Endothelial cell (in vitro differentiated cells): ENCODE data around the gene TCFL5. TPM values are rescaled to one million over a fixed set of nuclear protein-coding genes. Genes with fewer than 3 reads are reported as not detected.

Experiments
- DNase-seq: peaks from one replicate; pipeline ENCODE4 v3.0.0; 2021; ENCODE audit warnings: low spot score
- H3K27ac Mint-ChIP-seq: one replicate; pipeline ENCODE4 v1.8.0; 2021; ENCODE audit warnings: mixed read lengths, inconsistent platforms; ENCODE audit not compliant: unreplicated experiment
- H3K27me3 Mint-ChIP-seq: one replicate; pipeline ENCODE4 v1.8.0; 2021; ENCODE audit warnings: mild to moderate bottlenecking, moderate library complexity, mixed read lengths, inconsistent platforms; ENCODE audit not compliant: unreplicated experiment
- H3K36me3 Mint-ChIP-seq: one replicate; pipeline ENCODE4 v1.8.0; 2021; ENCODE audit warnings: mild to moderate bottlenecking, low read depth, mixed read lengths, inconsistent platforms; ENCODE audit not compliant: unreplicated experiment
- H3K4me1 Mint-ChIP-seq: one replicate; pipeline ENCODE4 v1.8.0; 2021; ENCODE audit warnings: mild to moderate bottlenecking, mixed read lengths, inconsistent platforms; ENCODE audit not compliant: unreplicated experiment
- H3K4me3 Mint-ChIP-seq: one replicate; pipeline ENCODE4 v1.8.0; 2021; ENCODE audit warnings: mild to moderate bottlenecking, mixed read lengths, inconsistent platforms; ENCODE audit not compliant: unreplicated experiment
- H3K9me3 Mint-ChIP-seq: one replicate; pipeline ENCODE4 v1.8.0; 2021; ENCODE audit warnings: mixed read lengths, inconsistent platforms; ENCODE audit not compliant: unreplicated experiment
- CTCF ChIP-seq: fragments of 200-600 bp; sonication (generic); IDR thresholded peaks from one replicate; pipeline ENCODE4 v1.5.0; 2021; ENCODE audit warnings: antibody characterized with exemption; ENCODE audit not compliant: unreplicated experiment
- total RNA-seq: library from RNA; stranded (reverse); fragmentation: NEBNext Ultra II Directional; extraction: Animal tissue kit (Norgen Biotek cat#: 25700); gene quantifications from one replicate; pipeline ENCODE4 v1.2.1, GENCODE V29; 2021; ENCODE audit not compliant: unreplicated experiment

The TCFL5 gene
- total RNA-seq, 1 donor from 2014 or later = 30.9 TPM

GRCh38 chr20:62813588-62813987, 48.0 kb downstream of the TCFL5 start:
- TF ChIP-seq CTCF = no peak
- Mint-ChIP-seq H3K4me3 (no peak overlapping the region), H3K36me3 (no peaks in the 10 kb centered on the region), H3K27me3 (peaks cover 2% of the 10 kb centered on the region), H3K27ac (no peak overlapping the region), H3K9me3 (no peaks in the 10 kb centered on the region), H3K4me1 (no peaks in the 10 kb centered on the region)
- DNase-seq = no peak

- no peak for DNase-seq
- no peaks in the 10 kb centered on the region for H3K9me3 Mint-ChIP-seq
- H3K4me3 Mint-ChIP-seq = no peak overlapping the region
- no peaks in the 10 kb centered on the region for H3K4me1 Mint-ChIP-seq
- H3K27ac Mint-ChIP-seq = no peak overlapping the region
- no peak for TF ChIP-seq CTCF
- H3K27me3 Mint-ChIP-seq = peaks cover 2% of the 10 kb centered on the region
- peaks cover 3% of the 10 kb centered on the region for H3K36me3 Mint-ChIP-seq
Measured at GRCh38 chr20:62812907-62813200, 48.8 kb downstream of the TCFL5 start.

GRCh38 chr20:62812181-62812906, 49.3 kb downstream of the TCFL5 start:
- H3K4me3 Mint-ChIP-seq = no peak overlapping the region
- TF ChIP-seq CTCF = no peak
- no peaks in the 10 kb centered on the region for H3K9me3 Mint-ChIP-seq
- peaks cover 3% of the 10 kb centered on the region for H3K36me3 Mint-ChIP-seq
- H3K4me1 Mint-ChIP-seq = no peaks in the 10 kb centered on the region
- DNase-seq = no peak
- peaks cover 2% of the 10 kb centered on the region for H3K27me3 Mint-ChIP-seq
- no peak overlapping the region for H3K27ac Mint-ChIP-seq

GRCh38 chr20:62811720-62812119, 49.9 kb downstream of the TCFL5 start:
- Mint-ChIP-seq H3K27ac (no peak overlapping the region), H3K4me3 (no peak overlapping the region), H3K9me3 (no peaks in the 10 kb centered on the region), H3K4me1 (no peaks in the 10 kb centered on the region), H3K36me3 (peaks cover 3% of the 10 kb centered on the region), H3K27me3 (peaks cover 2% of the 10 kb centered on the region)
- no peak for TF ChIP-seq CTCF
- no peak for DNase-seq

GRCh38 chr20:62811320-62811719, 50.3 kb downstream of the TCFL5 start:
- Mint-ChIP-seq H3K36me3 (peaks cover 3% of the 10 kb centered on the region), H3K9me3 (no peaks in the 10 kb centered on the region), H3K4me1 (no peaks in the 10 kb centered on the region), H3K27ac (no peak overlapping the region), H3K4me3 (no peak overlapping the region), H3K27me3 (peaks cover 3% of the 10 kb centered on the region)
- DNase-seq = no peak
- no peak for TF ChIP-seq CTCF
